ENCODE data around the gene COMMD3. TPM values are rescaled to one million over a fixed set of nuclear protein-coding genes. Genes with fewer than 3 reads are reported as not detected.
"Not testable (repeated sequence)": the region's sequence is repeated elsewhere in the genome, so short reads cannot be mapped to it uniquely, and the experiment has no call there.

The COMMD3 gene
- total and polyA plus RNA-seq, 2 of the 4 experiments (the other 2 are of a cell fraction): 30.8 to 44.8 TPM

- H3K79me1 ChIP-seq (ENCODE audit: low read depth in 1 of 2, low read length in 2 of 2); H2BK120ac ChIP-seq (ENCODE audit: low read depth, low read length); H3K9me1 ChIP-seq (ENCODE audit: insufficient read depth, low read length); H2BK5ac ChIP-seq (ENCODE audit: low read depth, low read length, poor library complexity, severe bottlenecking); ATAC-seq (ENCODE audit: low read depth); CTCF ChIA-PET; BruUV-seq (replicated peaks); H3K27ac ChIP-seq (ENCODE audit: insufficient read depth, low read length); H3K9me3 ChIP-seq (ENCODE audit: control insufficient read depth, insufficient read depth, low read length); H3K36me3 ChIP-seq (ENCODE audit: control insufficient read depth, insufficient read depth, low read length); H2BK15ac ChIP-seq (ENCODE audit: low read depth, low read length); H4K5ac ChIP-seq (ENCODE audit: low read depth, low read length); H3K4me1 ChIP-seq (ENCODE audit: control insufficient read depth, insufficient read depth, low read length); H3K27me3 ChIP-seq (ENCODE audit: control insufficient read depth, insufficient read depth, low read length); H4K20me1 ChIP-seq (ENCODE audit: insufficient read depth, low read length); H3K4me2 ChIP-seq (ENCODE audit: low read depth, low read length); H2AFZ ChIP-seq (replicated peaks; ENCODE audit: low read length, poor library complexity); H3K9ac ChIP-seq (ENCODE audit: low read depth, low read length); H4K8ac ChIP-seq (ENCODE audit: low read depth in 2 of 2, low read length in 2 of 2); H2AK9ac ChIP-seq (replicated peaks; ENCODE audit: low read depth, low read length, poor library complexity); H3K4me3 ChIP-seq (ENCODE audit: insufficient read depth, low read depth, low read length); intact Hi-C loops (cut with micrococcal nuclease); H3K14ac ChIP-seq (replicated peaks; ENCODE audit: low read depth, low read length); H3K18ac ChIP-seq (ENCODE audit: low read depth, low read length); H2BK20ac ChIP-seq (ENCODE audit: low read depth, low read length); H3K56ac ChIP-seq (ENCODE audit: extremely low read depth, insufficient read depth, low read length); H3K23ac ChIP-seq (ENCODE audit: low read depth, low read length); H4K91ac ChIP-seq (ENCODE audit: insufficient read depth, low read depth, low read length); dilution Hi-C loops (cut with HindIII; ENCODE audit: low sequenced_read_pairs, unreplicated experiment); H2AK5ac ChIP-seq (ENCODE audit: low read depth, low read length); H3K4ac ChIP-seq (ENCODE audit: low read depth, low read length); DNase-seq: not testable (repeated sequence)
- POLR2A ChIA-PET (ENCODE audit: unreplicated experiment): interaction anchor here (0.6 kb wide), 1 partner anchor 126 kb away, joined by 7 read pairs; no protein-coding TSS in a partner anchor
- WGBS, 2 experiments (ENCODE audit: extremely low coverage in 2 of 2, insufficient read length in 1 of 2): 100% methylated on average over 2 of the region's 10 CpGs; no CpG with 5 or more reads in 1 of the 2 experiments
- in situ Hi-C loops (cut with MboI; ENCODE audit: low sequenced_read_pairs): loop anchor here (10.0 to 25.0 kb wide), 3 partner anchors 305 to 798 kb away; partner anchors contain the start of gene DNAJC1
These were observed 6.2 kb upstream of the COMMD3 start for GRCh38 chr10:22310012-22310411.
